HUES64 (cell line): Measurements from ENCODE around the gene DTD2.
"Not testable (repeated sequence)": the region's sequence is repeated elsewhere in the genome, so short reads cannot be mapped to it uniquely, and the experiment has no call there.

Source experiments
- H3K27ac ChIP-seq: 2 replicates; pipeline ENCODE4 v1.7.0; 2013; ENCODE audit warnings: low read depth, low read length, inconsistent platforms
- H3K27me3 ChIP-seq: 2 replicates; pipeline ENCODE4 v1.6.1; 2013; ENCODE audit warnings: mild to moderate bottlenecking, low read length; ENCODE audit not compliant: insufficient read depth
- H3K36me3 ChIP-seq: 2 replicates; pipeline ENCODE4 v1.6.1; 2013; ENCODE audit warnings: mild to moderate bottlenecking, low read length; ENCODE audit not compliant: insufficient read depth
- H3K4me1 ChIP-seq: 2 replicates; pipeline ENCODE4 v1.6.1; 2013; ENCODE audit warnings: mild to moderate bottlenecking, low read length, moderate library complexity; ENCODE audit not compliant: insufficient read depth
- H3K4me3 ChIP-seq: 2 replicates; pipeline ENCODE4 v1.5.1; 2013; ENCODE audit warnings: mild to moderate bottlenecking, low read length, moderate library complexity
- H3K9ac ChIP-seq: 2 replicates; pipeline ENCODE4 v1.6.1; 2013; ENCODE audit warnings: mild to moderate bottlenecking, low read depth, low read length
- H3K9me3 ChIP-seq: 2 replicates; pipeline ENCODE4 v1.6.1; 2013; ENCODE audit warnings: low read depth, low read length; ENCODE audit not compliant: insufficient read depth
- WGBS: fragments of 150-250, 120-280 bp; methylation state at CpG from one replicate; pipeline ENCODE4 v1.1.7; 2013; ENCODE audit warnings: missing lambda C conversion rate; 5-methylcytosine and 5-hydroxymethylcytosine counted together

DTD2 gene

DNA sequence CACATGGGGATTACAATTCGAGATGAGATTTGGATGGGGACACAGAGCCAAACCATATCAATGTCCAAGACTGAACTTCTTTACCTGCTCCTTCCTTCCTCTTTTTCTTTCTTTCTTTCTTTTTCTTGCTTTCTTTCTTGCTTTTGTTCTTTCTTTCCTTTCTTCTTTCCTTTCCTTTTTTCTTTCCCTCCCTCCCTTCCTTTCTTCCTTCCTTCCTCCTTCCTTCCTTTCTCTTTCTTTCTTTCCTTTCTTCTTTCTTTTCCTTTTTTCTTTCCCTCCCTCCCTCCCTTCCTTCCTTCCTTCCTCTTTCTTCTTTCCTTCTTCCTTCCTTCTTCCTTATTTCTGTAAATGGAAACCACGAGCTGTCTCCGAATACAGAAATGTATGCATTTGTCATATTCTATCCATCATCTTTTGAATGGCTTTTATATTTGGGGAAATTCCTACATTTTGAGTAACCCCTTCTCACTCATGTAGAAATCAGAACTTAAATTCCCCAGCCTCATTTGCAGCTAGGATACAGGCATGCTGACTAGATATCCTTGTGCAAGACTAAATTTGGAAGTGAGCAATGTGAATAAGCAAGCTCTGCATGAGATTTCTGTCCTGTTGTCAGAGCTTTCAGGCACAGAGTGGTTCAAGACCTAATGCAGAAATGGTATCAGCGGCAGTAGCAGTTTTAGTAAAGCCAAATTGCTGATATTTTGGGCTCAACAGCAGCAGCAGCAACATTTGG lies 19.0 kb upstream of the DTD2 start:
- Histone ChIP-seq H3K4me1 (no peaks in the 10 kb centered on the region), H3K27me3 (no peaks in the 10 kb centered on the region)
- 94% methylated on average over 4 of the region's 4 CpGs for WGBS

DNA sequence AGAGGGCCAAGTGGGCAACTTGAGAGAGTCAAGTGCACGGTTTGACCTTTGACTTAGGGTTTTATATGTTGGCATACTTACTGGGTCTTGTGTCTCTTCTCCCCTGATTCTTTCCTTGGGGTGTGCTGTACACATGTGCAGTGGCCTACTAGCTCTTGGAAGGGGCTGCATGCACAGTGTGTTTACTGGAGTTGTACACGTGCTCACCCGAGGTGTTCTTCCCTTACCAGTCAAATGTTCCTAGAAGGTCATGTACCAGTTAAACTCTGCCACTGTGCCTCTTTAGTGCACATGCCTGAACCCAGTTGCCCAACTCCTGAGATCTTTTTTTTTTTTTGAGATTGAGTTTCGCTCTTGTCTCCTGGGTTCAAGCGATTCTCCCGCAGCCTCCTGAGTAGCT lies 9.2 kb upstream of the DTD2 start:
- Histone ChIP-seq H3K27me3 (no peaks in the 10 kb centered on the region), H3K27ac (no peak overlapping the region), H3K36me3 (no peaks in the 10 kb centered on the region), H3K4me3 (no peak overlapping the region), H3K4me1 (no peaks in the 10 kb centered on the region), H3K9ac (no peak overlapping the region), H3K9me3 (no peaks in the 10 kb centered on the region)
- 90% methylated on average over 6 of the region's 6 CpGs for WGBS

More for the DNA sequence above, 19.0 kb upstream of the DTD2 start:
- Histone ChIP-seq H3K36me3 (no peaks in the 10 kb centered on the region), H3K9ac (no peak overlapping the region), H3K27ac (no peak overlapping the region), H3K9me3 (no peaks in the 10 kb centered on the region), H3K4me3 (no peak overlapping the region)

DNA sequence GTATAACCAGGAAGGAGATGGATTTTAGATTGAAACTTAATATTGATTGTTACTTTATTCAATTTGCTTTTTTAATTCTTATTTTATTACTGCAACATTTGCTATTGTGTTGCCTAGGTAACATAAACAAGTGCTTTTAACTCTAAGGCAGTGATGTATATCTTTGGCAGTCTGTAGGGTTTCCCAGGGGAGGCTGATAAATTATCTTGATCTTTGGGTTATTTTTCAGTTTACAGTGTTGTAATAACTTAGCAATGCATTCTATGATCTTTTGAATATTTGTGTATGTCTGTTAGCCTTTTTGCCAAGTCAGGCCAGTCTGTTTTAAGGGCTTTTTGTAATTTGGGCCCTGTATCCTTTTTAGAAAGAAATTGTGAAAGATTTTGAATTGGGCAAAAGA lies 7.8 kb upstream of the DTD2 start:
- Histone ChIP-seq H3K36me3 (no peaks in the 10 kb centered on the region), H3K27ac (no peak overlapping the region), H3K4me1 (no peaks in the 10 kb centered on the region), H3K4me3 (no peak overlapping the region), H3K9ac (no peak overlapping the region), H3K27me3 (no peaks in the 10 kb centered on the region), H3K9me3 (no peaks in the 10 kb centered on the region)

DNA sequence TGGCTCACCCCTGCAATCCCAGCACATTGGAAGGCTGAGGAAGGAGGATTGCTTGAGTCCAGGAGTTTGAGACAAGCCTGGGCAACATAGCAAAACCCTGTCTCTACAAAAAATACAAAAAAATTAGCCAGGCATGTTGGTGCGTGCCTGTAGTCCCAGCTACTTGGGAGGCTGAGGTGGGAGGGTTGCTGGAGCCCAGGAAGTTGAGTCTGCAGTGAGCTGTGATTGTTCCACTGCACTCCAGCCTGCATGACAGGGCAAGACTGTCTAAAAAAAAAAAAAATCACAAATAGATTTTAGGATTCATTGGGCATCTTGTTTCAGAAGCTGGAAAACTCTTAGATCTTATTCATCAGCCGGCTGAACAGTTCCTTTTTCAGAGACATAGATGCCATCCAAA lies 5.1 kb upstream of the DTD2 start:
- not testable (repeated sequence) for H3K4me3 ChIP-seq, H3K36me3 ChIP-seq, H3K9me3 ChIP-seq, H3K27me3 ChIP-seq, H3K9ac ChIP-seq, H3K27ac ChIP-seq
- peaks cover 11% of the 10 kb centered on the region for H3K4me1 ChIP-seq
- 82% methylated on average over 2 of the region's 2 CpGs for WGBS

DNA sequence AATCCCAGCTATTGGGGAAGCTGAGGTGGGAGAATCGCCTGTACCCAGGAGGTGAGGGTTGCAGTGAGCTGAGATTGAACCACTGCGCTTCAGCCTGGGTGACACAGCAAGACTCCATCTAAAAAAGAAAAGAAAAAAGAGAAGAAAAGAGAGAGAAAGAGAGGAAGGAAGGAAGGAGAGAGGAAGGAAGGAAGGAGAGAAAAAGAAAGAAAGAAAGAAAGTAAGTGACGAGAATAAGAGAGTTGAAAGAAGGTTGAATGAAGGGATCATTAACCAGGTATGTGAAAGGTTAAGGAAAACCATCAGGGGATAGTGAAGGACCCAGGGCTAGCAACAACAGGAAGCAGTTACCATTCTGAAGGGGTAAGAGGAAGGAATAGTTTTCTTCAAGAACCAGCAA lies 4.2 kb upstream of the DTD2 start:
- no peaks in the 10 kb centered on the region for H3K27me3 ChIP-seq
- H3K27ac ChIP-seq, result no peak overlapping the region
- H3K9ac ChIP-seq, result no peak overlapping the region
- peaks cover 12% of the 10 kb centered on the region for H3K4me1 ChIP-seq
- no peaks in the 10 kb centered on the region for H3K9me3 ChIP-seq
- no peak overlapping the region for H3K4me3 ChIP-seq
- no peaks in the 10 kb centered on the region for H3K36me3 ChIP-seq
- WGBS, result 94% methylated on average over 3 of the region's 3 CpGs

DNA sequence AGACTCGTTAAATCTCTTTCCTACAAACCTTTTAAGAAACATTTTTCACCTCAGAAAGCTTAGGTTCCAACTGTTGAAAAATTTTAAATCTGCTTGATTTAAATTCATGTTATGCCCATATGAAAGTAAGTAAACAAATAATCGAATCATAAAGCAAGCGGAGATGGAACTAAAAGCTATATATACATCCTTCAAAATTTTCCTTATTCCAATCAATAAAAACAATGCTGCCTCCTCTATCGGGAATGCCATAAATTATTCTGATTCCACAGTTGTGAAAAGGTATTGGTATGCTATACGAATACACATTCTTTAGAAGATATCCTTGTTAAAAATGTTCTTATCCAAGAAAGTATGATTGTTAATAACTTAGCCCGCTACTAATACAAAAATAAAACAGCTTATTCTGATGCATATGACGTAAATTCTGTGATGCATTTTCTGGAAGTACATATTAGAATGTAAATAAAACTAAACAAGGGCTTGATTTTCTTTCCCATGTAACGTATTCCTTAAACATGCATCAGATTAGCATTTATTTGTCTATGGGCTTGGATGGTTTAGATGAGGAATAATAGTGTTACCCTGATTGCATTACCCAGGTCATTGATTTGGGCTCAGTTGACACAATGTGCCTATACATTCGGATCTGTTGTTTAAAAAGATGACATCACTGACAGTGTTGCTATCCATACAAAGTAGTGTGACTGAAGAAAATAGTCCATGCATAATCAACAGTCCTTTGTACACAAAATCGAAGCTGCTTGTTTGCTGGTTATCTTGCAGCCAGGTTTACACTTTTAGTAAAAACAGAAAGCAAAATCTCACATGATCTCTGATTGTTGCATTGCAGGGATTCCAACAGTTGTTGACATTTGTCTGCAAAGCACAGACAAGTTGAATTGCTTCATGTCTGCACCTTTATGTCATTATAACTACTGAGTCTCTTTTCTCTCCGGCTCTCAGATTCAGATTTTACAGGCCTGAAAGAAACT lies 656 bp upstream of the DTD2 start:
- 71% methylated on average over 8 of the region's 11 CpGs for WGBS
- Histone ChIP-seq H3K27ac (no peak overlapping the region), H3K4me1 (peaks cover 16% of the 10 kb centered on the region), H3K36me3 (peaks cover 4% of the 10 kb centered on the region; the same call in 1 of the 2 replicates), H3K9ac (peak overlapping the region; percentile 13; the same call in 1 of the 2 replicates), H3K4me3 (peak overlapping the region; percentile 88), H3K27me3 (no peaks in the 10 kb centered on the region), H3K9me3 (no peaks in the 10 kb centered on the region)

DNA sequence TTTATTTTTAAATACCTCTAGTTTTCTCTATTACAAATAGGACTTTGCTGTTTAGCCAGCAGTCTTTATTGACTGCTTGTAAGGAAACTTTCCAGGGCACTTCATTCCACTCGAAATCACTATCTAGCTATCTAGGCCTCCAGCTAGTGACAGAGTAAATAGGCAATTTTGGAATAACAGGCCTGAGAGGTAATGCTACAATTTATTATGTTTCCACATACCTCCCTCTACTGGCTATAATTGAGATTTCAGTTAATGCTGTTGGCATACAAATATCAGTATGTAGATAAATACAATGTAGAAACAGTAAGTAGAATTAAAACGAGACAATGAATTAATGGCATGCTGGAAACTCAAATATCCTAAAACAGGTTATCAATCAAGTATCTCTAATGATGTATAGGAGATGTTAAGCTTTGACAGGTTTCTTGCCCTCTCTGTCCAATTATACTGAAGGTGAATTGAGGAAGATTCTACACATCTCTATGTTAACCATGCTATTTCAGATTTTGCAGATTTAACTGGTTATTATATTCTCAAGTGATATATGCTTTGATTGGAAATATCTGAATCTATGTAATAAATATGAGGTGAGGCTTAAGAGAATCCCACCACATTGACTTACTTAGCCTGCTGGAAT lies 7.2 kb downstream of the DTD2 start:
- H3K4me3 ChIP-seq, result no peak overlapping the region
- no peak overlapping the region for H3K9ac ChIP-seq
- H3K27ac ChIP-seq, result no peak overlapping the region
- no peaks in the 10 kb centered on the region for H3K9me3 ChIP-seq
- H3K4me1 ChIP-seq, result no peaks in the 10 kb centered on the region
- H3K36me3 ChIP-seq, result peaks cover 58% of the 10 kb centered on the region
- no peaks in the 10 kb centered on the region for H3K27me3 ChIP-seq
- WGBS, result 100% methylated on average over 1 of the region's 2 CpGs

DNA sequence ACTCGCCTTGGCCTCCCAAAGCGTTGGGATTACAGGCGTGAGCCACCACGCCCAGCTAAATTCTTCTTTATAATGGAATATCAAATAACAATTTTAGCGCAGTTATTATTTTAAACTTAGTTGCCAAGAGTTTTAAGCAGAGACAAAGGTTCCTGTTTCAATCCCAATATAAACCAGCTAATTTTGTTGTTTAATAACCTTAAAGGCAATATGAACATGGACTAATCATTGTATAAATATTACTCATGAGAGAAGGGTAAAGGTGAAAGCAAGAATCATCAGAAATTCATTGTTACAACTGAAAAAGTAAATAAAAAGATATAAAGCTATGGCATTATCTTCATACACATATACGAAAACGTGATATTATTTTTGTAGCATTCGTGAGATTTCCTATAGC lies 8.2 kb downstream of the DTD2 start:
- 77% methylated on average over 5 of the region's 8 CpGs for WGBS
- Histone ChIP-seq H3K36me3 (peaks cover 58% of the 10 kb centered on the region), H3K27ac (no peak overlapping the region)

DNA sequence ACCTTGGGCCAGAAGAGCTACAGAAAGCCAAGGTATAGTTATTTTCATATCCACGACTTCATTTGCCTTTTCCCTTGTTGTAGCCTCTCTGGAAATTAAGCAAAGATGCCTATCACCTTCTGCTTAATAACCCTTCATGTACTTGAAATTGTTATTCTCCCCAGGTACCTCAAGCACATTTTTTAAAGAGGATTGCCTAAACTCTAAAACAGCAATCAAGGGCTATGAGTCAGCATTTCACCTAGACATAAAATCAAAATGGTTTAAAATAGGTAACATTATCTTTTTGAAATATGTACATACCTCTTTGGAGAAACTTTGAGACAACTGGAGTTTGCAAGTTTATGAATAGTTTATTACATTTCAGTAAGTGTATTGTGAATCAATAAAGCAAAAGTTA lies 11.6 kb downstream of the DTD2 start:
- H3K27ac ChIP-seq, result no peak overlapping the region
- peaks cover 35% of the 10 kb centered on the region for H3K36me3 ChIP-seq
- no peak overlapping the region for H3K9ac ChIP-seq
- H3K4me3 ChIP-seq, result no peak overlapping the region
- H3K9me3 ChIP-seq, result no peaks in the 10 kb centered on the region
- WGBS, result 88% methylated on average over 1 of the region's 1 CpG
- H3K4me1 ChIP-seq, result no peaks in the 10 kb centered on the region
- no peaks in the 10 kb centered on the region for H3K27me3 ChIP-seq

More for the DNA sequence above, 8.2 kb downstream of the DTD2 start:
- Histone ChIP-seq H3K9me3 (no peaks in the 10 kb centered on the region), H3K4me3 (no peak overlapping the region), H3K4me1 (no peaks in the 10 kb centered on the region), H3K27me3 (no peaks in the 10 kb centered on the region), H3K9ac (no peak overlapping the region)

DNA sequence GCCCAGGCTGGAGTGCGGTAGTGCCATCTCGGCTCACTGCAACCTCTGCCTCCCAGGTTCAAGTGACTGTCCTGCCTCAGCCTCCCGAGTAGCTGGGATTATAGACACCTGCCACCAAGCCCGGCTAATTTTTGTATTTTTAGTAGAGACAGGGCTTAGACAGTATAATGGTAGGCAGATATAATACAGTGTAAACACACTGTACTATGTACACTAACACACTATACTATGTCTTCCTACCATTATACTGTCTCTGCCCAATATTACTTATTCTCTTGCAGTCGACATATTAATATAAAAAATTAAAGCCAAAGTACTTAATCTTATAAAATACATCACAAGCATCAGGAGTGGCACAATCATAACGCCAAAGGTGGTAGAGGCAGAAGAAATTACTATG lies 15.0 kb downstream of the DTD2 start:
- Histone ChIP-seq H3K9ac (no peak overlapping the region), H3K4me3 (no peak overlapping the region), H3K27me3 (no peaks in the 10 kb centered on the region), H3K27ac (no peak overlapping the region), H3K9me3 (peaks cover 11% of the 10 kb centered on the region), H3K36me3 (peaks cover 12% of the 10 kb centered on the region), H3K4me1 (no peaks in the 10 kb centered on the region)
- 93% methylated on average over 6 of the region's 6 CpGs for WGBS
